HG03354 (cell line): Measurements from ENCODE around the gene DENND5A.
"Not testable (repeated sequence)": the region's sequence is repeated elsewhere in the genome, so short reads cannot be mapped to it uniquely, and the experiment has no call there.

Experiments used
- ATAC-seq: cut with Tn5 transposase; IDR thresholded peaks from one replicate; pipeline ENCODE4 v1.9.1; 2021; ENCODE audit warnings: mild to moderate bottlenecking; ENCODE audit not compliant: unreplicated experiment, poor library complexity, severe bottlenecking

DENND5A gene

DNA sequence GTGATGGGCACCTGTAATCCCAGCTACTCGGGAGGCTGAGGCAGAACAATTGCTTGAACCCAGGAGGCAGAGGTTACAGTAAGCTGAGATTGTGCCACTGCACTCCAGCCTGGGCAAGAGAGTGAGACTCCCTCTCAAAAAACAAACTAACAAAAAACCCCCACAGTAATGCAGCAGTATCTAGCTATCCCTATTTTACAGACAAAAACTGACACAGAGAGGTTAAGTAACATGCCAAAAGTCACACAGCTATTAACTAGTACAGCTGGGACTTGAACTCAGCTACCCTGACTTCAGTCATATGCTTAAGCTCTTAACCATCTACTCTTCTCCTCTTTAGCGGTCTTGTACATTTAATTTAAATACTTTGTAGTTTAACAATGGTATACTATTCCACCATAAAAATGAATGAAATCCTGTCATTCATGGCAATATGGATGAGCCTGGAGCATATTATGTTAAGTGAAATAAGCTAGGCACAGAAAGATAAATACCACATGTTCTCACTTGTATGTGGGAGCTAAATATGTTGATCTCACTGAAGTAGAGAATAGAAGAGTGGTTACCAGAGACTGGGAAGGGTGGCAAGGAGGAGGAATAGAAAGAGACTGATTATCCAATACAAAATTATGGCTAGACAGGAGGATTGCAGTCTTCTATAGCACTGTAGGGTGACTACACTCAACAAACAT lies 82.8 kb downstream of the DENND5A start:
- no peak for ATAC-seq

DNA sequence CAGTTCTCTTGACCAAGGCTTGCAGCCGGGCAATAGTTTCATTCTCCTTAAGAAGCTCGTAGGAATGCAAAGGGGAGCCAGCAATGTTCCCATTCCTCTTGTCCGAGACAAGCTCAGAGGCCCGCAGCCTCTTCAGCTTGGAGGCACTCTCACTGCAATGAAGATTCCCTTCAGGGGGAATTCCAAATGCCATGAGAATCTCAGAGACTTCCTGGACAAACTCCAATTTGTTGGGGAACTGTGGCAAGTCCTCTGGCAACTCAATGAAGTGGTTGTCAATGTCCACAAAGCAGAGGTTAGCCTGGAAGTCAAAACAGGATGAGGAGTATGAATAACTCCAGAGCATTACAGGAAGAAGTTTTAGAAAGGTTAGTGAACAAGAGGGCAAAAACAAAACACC lies 84.4 kb downstream of the DENND5A start:
- no peak for ATAC-seq

DNA sequence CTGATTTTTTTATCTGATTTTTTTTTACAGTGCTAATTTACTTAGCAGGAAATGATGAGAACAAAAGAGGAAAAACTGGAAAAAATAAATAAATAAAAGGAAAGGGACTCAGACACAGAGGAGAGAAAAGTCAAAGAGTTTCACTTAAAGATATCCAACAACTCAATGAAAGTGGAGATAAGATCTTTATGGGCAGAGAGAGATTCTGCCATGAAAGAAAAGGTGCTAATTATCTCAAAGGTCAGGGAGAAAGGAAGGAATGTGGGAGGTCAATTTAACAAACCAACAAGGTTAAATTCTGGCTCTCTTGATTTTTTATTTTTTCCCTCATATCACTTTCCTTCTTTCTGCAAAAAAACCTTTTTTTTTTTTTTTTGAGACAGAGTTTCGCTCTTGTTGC lies 86.0 kb downstream of the DENND5A start:
- ATAC-seq, result no peak

DNA sequence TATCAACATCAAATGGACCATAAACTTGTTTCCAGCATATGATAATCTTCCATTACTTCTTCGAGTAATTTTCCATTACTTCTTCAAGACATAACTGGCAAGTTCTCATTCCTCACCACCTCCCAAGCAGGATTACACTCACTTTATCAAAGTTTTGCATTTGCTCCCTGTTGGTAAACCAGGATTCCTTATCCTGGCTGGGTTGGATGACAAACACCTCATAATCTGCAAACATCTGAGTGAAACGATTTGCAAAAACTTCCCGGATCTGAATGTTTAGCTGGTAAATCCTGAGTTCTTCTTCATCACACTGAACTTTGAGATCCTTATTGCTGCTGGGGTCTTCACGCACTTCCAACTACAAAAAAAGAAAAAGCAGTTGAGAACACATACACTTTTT lies 86.4 kb downstream of the DENND5A start:
- no peak for ATAC-seq

DNA sequence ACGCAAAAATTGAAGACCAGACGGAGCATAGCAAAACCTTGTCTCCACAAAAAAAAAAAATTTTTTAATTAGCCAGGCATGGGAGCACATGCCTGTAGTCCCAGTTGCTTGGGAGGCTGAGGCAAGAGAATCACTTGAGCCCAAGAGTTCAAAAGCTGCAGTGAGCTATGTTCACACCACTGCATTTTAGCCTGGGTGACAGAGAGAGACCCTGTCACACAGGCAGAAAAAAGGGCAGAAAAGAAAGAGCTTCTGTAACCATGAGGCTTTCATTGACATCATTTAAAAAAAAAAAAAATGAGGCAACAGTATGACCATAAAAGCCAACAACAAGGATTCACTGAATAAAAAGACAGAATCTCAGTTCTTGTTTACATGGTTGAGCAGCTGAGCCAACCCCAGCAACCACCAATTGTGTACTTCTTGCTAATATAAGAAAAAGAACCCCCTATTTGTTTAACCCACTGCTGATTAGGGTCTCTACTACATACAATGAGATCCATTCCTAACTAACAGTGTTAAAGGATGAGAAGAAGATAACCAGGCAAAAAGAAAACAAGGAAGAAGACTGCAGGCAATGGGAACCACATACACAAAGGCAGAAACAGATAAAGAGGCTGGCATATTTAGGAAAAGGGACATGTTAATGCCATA lies 87.6 kb downstream of the DENND5A start:
- no peak for ATAC-seq

DNA sequence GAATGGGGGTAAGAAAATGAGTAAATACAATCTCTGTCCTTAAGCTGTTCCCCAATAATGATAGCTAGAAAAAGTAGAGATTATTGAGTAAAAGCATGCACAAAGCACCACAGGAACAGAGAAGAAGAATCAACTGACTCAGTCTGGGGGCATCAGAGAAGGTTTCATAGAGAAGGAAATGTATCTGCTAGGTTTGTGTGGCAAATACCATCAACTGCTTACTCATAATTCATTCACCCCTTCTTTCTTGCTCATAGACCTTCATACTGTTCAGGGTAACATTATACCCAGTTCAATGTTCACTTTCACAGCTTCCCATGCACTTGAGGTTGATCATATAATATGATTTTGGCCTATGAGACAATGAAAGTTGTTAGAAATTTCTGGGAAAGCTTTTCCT lies 88.6 kb downstream of the DENND5A start:
- no peak for ATAC-seq

DNA sequence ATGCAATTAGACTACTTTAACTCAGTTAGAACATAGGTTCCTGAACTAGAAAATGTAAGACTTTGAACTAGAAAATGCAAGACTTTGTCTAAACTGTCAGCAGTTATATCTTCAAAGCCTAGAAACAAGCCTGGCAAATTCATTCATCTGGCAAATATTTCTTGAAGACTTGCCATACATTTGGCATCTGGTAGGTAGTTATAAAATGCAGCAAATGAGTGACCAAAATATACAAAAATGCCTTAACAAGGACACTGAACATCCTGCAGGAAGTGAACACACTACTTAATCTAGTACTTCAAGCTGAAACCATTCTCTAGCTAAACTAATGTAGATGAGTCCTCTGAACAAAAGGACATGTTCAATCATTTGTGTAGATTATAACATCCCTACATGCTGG lies 89.0 kb downstream of the DENND5A start:
- ATAC-seq, result no peak

DNA sequence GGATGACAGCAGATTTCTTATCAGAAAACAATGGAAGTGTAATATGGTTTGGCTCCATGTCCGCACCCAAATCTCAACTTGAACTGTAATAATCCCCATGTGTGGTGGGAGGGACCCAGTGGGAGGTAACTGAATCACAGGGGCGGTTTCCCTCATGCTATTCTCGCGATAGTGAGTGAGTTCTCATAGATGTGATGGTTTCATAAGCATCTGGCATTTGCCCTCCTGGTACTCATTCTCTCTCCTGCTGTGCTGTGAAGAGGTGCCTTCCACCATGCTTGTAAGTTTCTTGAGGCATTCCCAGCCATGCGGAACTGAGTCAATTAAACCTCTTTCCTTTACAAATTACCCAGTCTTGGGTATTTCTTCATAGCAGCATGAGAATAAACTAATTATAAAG lies 92.8 kb downstream of the DENND5A start:
- ATAC-seq, result no peak

DNA sequence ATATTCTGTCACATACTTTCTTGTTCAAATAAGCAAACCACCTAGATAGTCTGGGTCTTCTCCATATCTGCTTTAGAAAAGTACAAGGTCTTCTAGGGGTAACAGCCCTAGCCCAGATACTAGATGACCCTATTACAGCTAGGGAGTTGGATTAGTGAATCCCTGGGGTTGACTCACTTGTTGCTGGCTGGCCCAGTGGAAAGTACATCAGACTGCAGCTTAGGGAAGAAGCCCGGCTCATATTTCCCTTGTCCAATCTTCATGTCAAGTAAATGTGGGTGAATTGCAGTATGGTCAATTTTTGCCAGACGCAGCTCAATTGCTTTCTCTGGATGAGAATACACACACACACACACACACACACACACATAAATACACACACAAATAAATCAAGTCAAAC lies 94.7 kb downstream of the DENND5A start:
- no peak for ATAC-seq

DNA sequence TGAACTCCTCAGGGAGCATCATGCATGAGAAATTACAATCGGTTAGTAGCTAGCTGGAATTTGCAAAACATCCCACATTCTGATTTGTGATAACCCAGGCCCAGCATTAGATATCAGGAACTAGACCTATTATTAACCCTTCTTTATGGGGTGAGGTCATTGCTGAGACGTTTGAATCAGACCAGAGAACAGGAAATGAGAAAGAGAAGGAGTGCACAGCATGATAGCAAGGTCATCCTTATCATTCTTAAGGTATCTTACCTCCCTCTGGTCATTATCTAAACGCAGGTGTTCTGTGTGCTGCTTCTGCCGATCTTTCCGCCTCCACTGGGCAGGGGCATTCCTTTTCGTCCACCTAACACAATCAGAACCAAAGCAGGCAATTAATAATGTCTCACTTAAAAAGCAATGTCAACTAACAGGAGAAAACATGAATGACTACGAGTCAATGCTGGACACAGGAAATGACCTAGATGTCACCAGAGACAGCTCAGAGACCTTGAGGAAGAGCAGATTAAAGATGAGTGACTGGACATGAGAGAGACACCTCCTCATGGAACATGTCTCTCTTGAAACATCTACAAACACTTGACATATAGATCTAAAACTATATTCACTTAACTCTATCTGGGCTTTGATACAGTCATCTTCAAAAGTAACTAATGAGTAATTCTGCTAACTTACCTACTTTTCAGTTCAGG lies 95.4 kb downstream of the DENND5A start:
- peak; percentile 51 for ATAC-seq

DNA sequence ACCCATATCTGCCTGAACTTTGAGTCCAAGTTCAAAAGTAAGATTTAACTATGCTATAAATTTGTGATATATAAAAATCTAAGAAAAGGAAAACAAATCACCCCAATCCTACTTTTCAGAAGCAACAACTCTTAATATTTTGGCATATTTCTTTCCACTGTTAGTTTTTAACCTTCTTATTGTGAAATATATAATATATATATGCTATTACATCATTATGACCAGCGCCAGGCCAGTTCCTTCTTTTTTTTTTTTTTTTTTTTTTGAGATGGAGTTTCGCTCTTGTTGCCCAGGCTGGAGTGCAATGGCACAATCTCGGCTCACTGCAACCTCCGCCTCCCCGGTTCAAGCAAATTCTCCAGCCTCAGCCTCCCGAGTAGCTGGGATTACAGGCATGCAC lies 103.2 kb downstream of the DENND5A start:
- not testable (repeated sequence) for ATAC-seq

DNA sequence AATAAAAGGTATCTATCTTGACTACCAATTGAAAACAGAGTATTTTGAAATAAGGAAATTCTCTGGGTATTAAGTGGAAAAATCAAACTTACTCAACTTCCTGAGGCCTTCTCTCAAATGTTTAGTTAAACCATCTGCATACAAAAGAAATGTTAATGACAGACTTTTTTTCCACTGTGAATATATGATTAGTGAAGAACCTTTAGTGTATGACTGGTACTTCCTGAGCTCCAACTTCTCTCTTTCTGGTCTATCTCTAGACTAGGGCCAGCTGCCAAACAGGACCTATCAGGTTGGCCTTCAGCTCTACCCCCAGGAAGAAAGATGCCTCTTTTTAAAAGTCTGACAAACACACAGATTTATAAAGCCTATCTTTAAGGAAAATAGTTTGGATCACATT lies 105.0 kb downstream of the DENND5A start:
- no peak for ATAC-seq

DNA sequence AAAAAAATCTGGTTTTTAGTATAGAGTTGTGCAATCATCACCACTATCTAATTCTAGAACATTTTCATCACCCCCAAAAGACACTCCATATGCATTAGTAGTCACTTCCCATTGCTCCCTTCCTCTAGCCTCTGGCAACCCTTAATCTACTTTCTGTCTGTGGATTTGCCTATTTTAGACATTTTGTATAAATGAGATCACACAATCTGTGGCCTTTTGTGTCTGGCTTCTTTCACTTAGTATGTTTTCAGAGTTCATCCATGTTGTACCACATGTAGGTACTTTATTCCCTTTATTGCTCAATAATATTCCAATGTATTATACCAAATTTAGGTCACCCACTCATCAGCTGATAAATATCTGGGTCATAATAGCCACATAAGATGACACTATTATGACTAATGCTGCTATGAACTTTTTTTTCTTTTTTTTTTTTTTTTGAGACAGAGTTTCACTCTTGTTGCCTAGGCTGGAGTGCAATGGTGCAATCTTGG lies 106.2 kb downstream of the DENND5A start:
- ATAC-seq, result no peak

DNA sequence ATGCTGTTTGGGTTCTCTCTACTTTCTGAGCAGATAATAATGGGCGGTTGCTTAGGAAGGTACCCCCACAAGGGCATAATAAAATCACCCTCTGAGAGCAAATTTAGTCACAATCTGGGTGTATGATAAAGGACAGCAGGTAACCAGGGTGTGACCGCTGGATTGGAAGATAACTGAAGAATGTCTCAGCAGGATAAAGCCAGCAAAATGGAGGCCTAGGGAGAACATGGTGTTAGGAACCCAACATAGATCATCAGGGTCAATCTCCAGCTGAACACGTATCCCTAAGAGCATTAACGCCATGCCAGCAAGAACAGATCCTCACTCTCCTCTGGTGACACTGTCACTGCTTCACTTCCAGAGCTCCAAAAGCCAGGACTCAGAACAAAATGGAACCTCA lies 109.2 kb downstream of the DENND5A start:
- no peak for ATAC-seq

DNA sequence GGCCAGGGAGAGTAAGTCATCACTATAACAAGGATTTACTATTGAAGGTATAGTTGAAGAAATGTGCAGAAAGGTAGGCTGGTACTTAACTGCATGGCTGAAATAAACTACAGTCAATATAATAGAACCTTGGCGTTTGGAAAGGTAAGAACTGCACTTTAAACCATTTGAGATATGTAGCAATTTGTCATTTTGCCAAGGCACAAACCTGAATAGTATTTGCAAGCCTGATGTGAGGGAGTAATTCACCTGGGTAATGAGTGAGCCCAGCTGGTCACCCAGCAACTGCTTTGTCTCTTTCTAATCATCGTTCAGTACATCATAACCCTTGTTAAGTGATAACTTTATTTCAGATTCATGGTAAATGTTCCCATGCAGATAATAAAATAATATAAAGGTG lies 111.5 kb downstream of the DENND5A start:
- no peak for ATAC-seq

DNA sequence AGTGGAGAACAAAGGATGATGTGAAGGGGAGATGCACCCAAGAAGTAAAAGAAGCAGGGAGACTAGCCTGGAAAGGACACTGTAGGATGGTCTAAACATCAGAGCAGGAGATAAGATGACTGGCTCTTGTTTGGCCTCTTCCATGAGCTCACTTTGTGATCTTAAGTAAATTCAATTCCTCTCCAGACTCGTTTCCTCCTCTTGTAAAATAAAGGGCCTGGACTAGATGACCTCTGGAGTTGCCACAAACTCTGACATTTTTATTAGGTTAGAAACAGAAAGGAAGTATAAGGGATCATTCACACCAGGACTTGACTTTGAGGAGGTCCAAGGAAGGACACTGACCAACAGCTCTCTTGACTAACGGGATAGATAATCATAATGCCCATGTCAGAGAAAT lies 113.5 kb downstream of the DENND5A start:
- ATAC-seq, result no peak

DNA sequence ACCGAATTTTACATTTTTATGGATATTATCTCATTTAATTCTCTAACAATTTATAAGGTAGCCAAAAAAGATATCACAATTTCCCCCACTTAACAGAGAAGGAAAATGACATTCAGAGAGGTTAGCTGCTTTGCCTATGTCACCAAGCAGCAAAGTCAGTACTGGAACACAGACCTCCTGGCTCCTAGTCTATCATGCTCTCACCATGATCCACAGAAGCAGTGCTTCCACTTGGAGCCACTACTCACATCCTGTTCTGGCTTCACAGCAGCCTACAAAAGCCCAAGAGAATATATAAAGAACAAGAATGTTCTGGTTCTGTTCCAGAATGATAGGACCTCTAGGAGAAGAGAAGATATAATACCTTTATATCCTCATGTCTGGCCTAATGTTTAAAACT lies 114.2 kb downstream of the DENND5A start:
- no peak for ATAC-seq

DNA sequence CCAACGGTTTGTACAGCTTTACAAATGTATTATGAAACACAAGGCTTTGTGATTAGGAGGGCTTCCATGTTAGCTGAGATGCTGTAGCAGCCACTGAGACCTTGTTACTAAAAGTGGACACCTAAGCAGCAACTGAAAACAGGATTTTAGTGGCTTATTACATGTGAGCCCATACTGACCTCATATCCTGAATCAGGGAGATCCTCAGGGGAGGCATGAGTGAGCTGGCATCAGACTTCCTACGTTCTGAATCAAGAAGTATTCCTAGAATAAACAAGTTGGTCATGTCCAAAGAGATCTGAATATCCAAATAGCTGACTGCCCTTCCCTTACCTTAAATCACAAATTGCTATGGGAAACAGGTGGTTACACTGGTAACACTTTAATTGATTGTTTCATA lies 114.6 kb downstream of the DENND5A start:
- ATAC-seq, result no peak

DNA sequence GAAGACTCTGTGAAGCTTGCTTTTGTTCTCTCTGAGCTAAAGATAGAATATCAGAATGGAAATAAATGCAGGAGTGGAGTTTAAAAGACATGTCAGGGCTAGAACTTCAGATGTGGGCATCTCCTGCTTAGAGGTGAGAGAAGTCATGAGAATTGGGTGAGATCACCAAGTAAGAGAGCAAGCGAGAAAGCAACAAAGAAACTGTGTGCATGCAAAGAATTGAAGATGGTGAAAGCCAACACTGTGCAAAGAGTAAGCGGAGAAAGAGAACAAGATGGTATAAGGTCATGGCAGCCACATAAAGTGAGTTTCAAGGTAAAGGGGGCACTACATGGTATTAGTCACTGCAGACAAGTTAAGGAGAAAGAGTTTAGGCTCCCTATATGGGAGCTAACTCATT lies 116.4 kb downstream of the DENND5A start:
- no peak for ATAC-seq

DNA sequence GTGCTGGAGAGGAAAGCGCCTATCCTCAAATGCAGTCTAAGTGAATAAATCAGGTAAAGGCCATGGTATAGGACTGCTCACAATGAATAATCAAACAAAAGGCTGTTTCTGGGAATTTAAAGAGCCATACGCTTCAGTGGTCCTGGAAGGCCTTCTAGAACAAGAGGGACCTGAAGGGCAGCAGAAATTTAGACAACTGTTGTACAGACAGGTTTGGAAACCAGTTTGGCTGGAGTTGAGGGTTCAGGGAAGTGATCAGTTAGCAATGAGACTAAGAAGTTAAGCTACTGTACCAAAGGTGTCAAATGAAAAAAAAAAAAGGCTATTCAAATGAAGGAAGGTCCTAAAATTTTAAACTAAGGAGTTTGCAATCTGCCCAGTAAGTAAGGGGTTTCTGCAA lies 117.1 kb downstream of the DENND5A start:
- no peak for ATAC-seq

DNA sequence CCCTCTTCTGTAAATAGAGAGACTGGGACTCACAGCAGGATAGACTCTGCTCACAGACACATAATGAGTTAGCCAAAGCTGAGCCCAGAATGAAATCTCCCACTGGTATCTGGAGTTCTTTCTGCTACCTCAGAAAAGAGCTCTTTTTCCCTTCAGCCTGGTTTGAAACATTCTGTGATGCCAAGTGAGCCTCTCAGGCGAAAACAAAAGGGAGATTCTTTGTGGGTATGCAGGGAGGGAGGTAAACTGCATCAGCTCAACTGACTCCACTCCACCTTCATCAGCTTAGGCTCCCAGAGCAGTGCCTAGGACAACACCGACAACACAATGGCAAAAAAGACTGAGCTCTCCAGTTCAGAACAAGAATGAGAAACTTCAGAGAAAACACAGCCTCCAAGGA lies 118.7 kb downstream of the DENND5A start:
- no peak for ATAC-seq
